H1 (cell line): Measurements from ENCODE around the gene ISM1. TPM values are rescaled to one million over a fixed set of nuclear protein-coding genes. Genes with fewer than 3 reads are reported as not detected.

ENCODE experiments used
- CTCF ChIA-PET: fragments of 300-600 bp; sonication (Branson Sonifier 250); formaldehyde crosslinking; loops from one replicate; lab custom pipeline; 2021; ENCODE audit not compliant: partially characterized antibody; lab: Charles Lee
- POLR2A ChIA-PET: fragments of 300-600 bp; sonication (Branson Sonifier 250); formaldehyde crosslinking; loops from one replicate; lab custom pipeline; 2021; ENCODE audit warnings: inconsistent platforms; ENCODE audit not compliant: partially characterized antibody; lab: Charles Lee
- DNase-seq, 2 experiments: peaks; one replicate each; pipeline versions ENCODE4 v3.0.0 to v3.0.0-alpha.2; 2010 to 2022; ENCODE audit warnings: low spot score in 2 of 2, low read depth in 1 of 2, mixed read lengths in 1 of 2
- FAIRE-seq: peaks from 2 replicates; lab custom pipeline; 2011; peaks lifted over from hg19 to GRCh38; lab: Jason Lieb, UNC
- H2AFZ ChIP-seq: 2 replicates; pipeline ENCODE4 v1.8.1; 2012; ENCODE audit warnings: low read length, inconsistent platforms
- H2AK5ac ChIP-seq: 2 replicates; pipeline ENCODE4 v1.6.1; 2013; ENCODE audit warnings: low read depth, low read length
- H2BK120ac ChIP-seq: replicated peaks from 2 replicates; pipeline ENCODE3; 2013; ENCODE audit warnings: low read depth, low read length, inconsistent platforms
- H2BK12ac ChIP-seq: 2 replicates; pipeline ENCODE4 v1.6.1; 2013; ENCODE audit warnings: low read depth, low read length
- H2BK15ac ChIP-seq: 2 replicates; pipeline ENCODE4 v1.6.1; 2013; ENCODE audit warnings: low read length
- H2BK20ac ChIP-seq: 2 replicates; pipeline ENCODE4 v1.6.1; 2013; ENCODE audit warnings: low read length
- H2BK5ac ChIP-seq: 2 replicates; pipeline ENCODE4 v1.6.1; 2013; ENCODE audit warnings: low read depth, low read length
- H3K14ac ChIP-seq: 2 replicates; pipeline ENCODE4 v1.6.1; 2013; ENCODE audit warnings: inconsistent platforms; ENCODE audit not compliant: insufficient read length
- H3K18ac ChIP-seq: 2 replicates; pipeline ENCODE4 v1.6.1; 2013; ENCODE audit warnings: low read length; ENCODE audit errors: extremely low read depth
- H3K23ac ChIP-seq: 2 replicates; pipeline ENCODE4 v1.6.1; 2013; ENCODE audit warnings: inconsistent platforms; ENCODE audit not compliant: insufficient read length
- H3K23me2 ChIP-seq: 2 replicates; pipeline ENCODE4 v1.6.1; 2013; ENCODE audit warnings: low read depth, low read length
- H3K27ac ChIP-seq: 2 replicates; pipeline ENCODE4 v1.6.1; 2011; ENCODE audit warnings: low read depth, low read length, inconsistent platforms
- H3K27me3 ChIP-seq, 4 experiments: replicated peaks in 1 of 4; 1 replicate in 1 of 4; 2 replicates in 3 of 4; pipeline versions ENCODE4 v1.6.1 to v1.8.1; 2011 to 2013; ENCODE audit warnings: low read length in 3 of 4, mild to moderate bottlenecking in 3 of 4, inconsistent platforms in 2 of 4, mixed read lengths in 2 of 4, moderate library complexity in 1 of 4; ENCODE audit not compliant: control insufficient read depth in 3 of 4, insufficient read depth in 3 of 4; ENCODE audit errors: extremely low read depth in 1 of 4
- H3K36me3 ChIP-seq, 4 experiments: 2 replicates each; pipeline versions ENCODE4 v1.6.1 to v1.8.1; 2011 to 2013; ENCODE audit warnings: mild to moderate bottlenecking in 4 of 4, low read length in 3 of 4, moderate library complexity in 2 of 4, control low read depth in 1 of 4, inconsistent platforms in 1 of 4; ENCODE audit not compliant: insufficient read depth in 4 of 4, control insufficient read depth in 2 of 4
- H3K4ac ChIP-seq: replicated peaks from 2 replicates; pipeline ENCODE3; 2013; ENCODE audit warnings: low read length, low read depth, mixed read lengths, inconsistent platforms; ENCODE audit not compliant: insufficient read length
- H3K4me1 ChIP-seq, 4 experiments: replicated peaks in 1 of 4; 1 replicate in 1 of 4; 2 replicates in 3 of 4; pipeline versions ENCODE4 v1.6.1 to v1.8.1; 2011 to 2013; ENCODE audit warnings: low read length in 3 of 4, inconsistent platforms in 2 of 4, mixed read lengths in 1 of 4; ENCODE audit not compliant: insufficient read depth in 4 of 4, control insufficient read depth in 3 of 4
- H3K4me2 ChIP-seq, 2 experiments: 2 replicates each; pipeline versions ENCODE4 v1.6.1 to v1.8.1; 2011 to 2013; ENCODE audit warnings: low read depth in 2 of 2, low read length in 2 of 2, control low read depth in 1 of 2, inconsistent platforms in 1 of 2, mild to moderate bottlenecking in 1 of 2; ENCODE audit not compliant: insufficient read depth in 1 of 2
- H3K4me3 ChIP-seq, 4 experiments: fragments of 200-600, 300-600 bp in 1 of 4; sonication (generic), shearing (Covaris generic), sonication (Bioruptor Twin) in 1 of 4; 2 replicates each; pipeline versions ENCODE4 v1.5.1 to v1.8.1; 2011 to 2016; ENCODE audit warnings: low read length in 4 of 4, low read depth in 3 of 4, control low read depth in 2 of 4, inconsistent platforms in 2 of 4, mild to moderate bottlenecking in 2 of 4, mixed read lengths in 1 of 4, moderate library complexity in 1 of 4; ENCODE audit not compliant: insufficient read depth in 2 of 4; ENCODE audit errors: extremely low read depth in 1 of 4
- H3K56ac ChIP-seq: replicated peaks from 2 replicates; pipeline ENCODE3; 2013; ENCODE audit warnings: low read depth, mild to moderate bottlenecking, mixed read lengths, low read length, inconsistent platforms; ENCODE audit not compliant: insufficient read length
- H3K79me1 ChIP-seq: 2 replicates; pipeline ENCODE4 v1.6.1; 2013; ENCODE audit warnings: low read depth, low read length, control low read depth
- H3K79me2 ChIP-seq, 2 experiments: 2 replicates each; pipeline versions ENCODE4 v1.6.1 to v1.8.1; 2012 to 2013; ENCODE audit warnings: low read length in 2 of 2, mild to moderate bottlenecking in 2 of 2, inconsistent platforms in 1 of 2; ENCODE audit not compliant: insufficient read depth in 2 of 2, control insufficient read depth in 1 of 2
- H3K9ac ChIP-seq, 4 experiments: replicated peaks in 1 of 4; 1 replicate in 1 of 4; 2 replicates in 3 of 4; pipeline versions ENCODE4 v1.6.1 to v1.8.1; 2011 to 2013; ENCODE audit warnings: low read depth in 3 of 4, low read length in 3 of 4, control low read depth in 2 of 4, mild to moderate bottlenecking in 2 of 4, moderate library complexity in 2 of 4, inconsistent platforms in 1 of 4; ENCODE audit errors: extremely low read depth in 1 of 4
- H3K9me3 ChIP-seq, 2 experiments: 2 replicates each; pipeline versions ENCODE4 v1.6.1 to v1.8.1; 2012 to 2013; ENCODE audit warnings: mild to moderate bottlenecking in 2 of 2, moderate library complexity in 2 of 2, control low read depth in 1 of 2, inconsistent platforms in 1 of 2, low read depth in 1 of 2, low read length in 1 of 2, mixed read lengths in 1 of 2; ENCODE audit not compliant: insufficient read depth in 2 of 2
- H4K20me1 ChIP-seq, 2 experiments: replicated peaks in 1 of 2; 2 replicates each; pipeline versions ENCODE3 to v1.8.1; 2011 to 2013; ENCODE audit warnings: inconsistent platforms in 2 of 2, low read length in 2 of 2, mild to moderate bottlenecking in 1 of 2; ENCODE audit not compliant: insufficient read depth in 2 of 2, control insufficient read depth in 1 of 2
- H4K5ac ChIP-seq: 2 replicates; pipeline ENCODE4 v1.6.1; 2013; ENCODE audit warnings: low read length, low read depth, mixed read lengths, inconsistent platforms; ENCODE audit not compliant: insufficient read length
- H4K8ac ChIP-seq: 2 replicates; pipeline ENCODE4 v1.8.0; 2013; ENCODE audit warnings: mild to moderate bottlenecking, moderate library complexity, low read length, inconsistent platforms; ENCODE audit not compliant: insufficient read depth; ENCODE audit errors: extremely low read depth
- H4K91ac ChIP-seq: replicated peaks from 2 replicates; pipeline ENCODE3; 2013; ENCODE audit warnings: low read length, mixed read lengths, inconsistent platforms; ENCODE audit not compliant: insufficient read length
- TBP ChIP-seq: IDR thresholded peaks from 2 replicates; pipeline ENCODE4 v1.6.1; 2011; ENCODE audit warnings: low read depth, low read length, improper control_type of control experiment
- TEAD4 ChIP-seq: IDR thresholded peaks from 2 replicates; pipeline ENCODE4 v1.6.1; 2012; ENCODE audit warnings: low read depth, low read length, inconsistent platforms, mixed read lengths
- WGBS, 2 experiments: shearing (Covaris generic) in 1 of 2; methylation state at CpG; one replicate each; pipeline versions ENCODE4 v1.1.6 to v1.1.7; 2013 to 2015; ENCODE audit warnings: low lambda C conversion rate in 2 of 2, mixed read lengths in 2 of 2, inconsistent platforms in 1 of 2, low coverage in 1 of 2, missing lambda C conversion rate in 1 of 2; ENCODE audit not compliant: insufficient replicate concordance in 2 of 2, insufficient coverage in 1 of 2, insufficient read length in 1 of 2; ENCODE audit errors: extremely low coverage in 1 of 2, missing lambda C conversion rate in 1 of 2; 5-methylcytosine and 5-hydroxymethylcytosine counted together
- polyA plus RNA-seq, 7 experiments: library from polyadenylated mRNA; depleted of rRNA in 3 of 7; stranded (reverse) in 5 of 7; unstranded in 2 of 7; fragments of >200 nt in 5 of 7; fragments of 200-250 nt in 2 of 7; gene quantifications; 1 replicate in 5 of 7; 2 replicates in 1 of 7; 4 replicates in 1 of 7; pipeline versions ENCODE4 v1.2.1 to v1.2.3, GENCODE V29; 2011 to 2013; ENCODE audit warnings: missing spikeins in 2 of 7, mixed read lengths in 2 of 7
- total RNA-seq: library from RNA; stranded (reverse); fragmentation: NEBNext Ultra II Directional; extraction: Animal tissue kit (Norgen Biotek cat#: 25700); gene quantifications from 2 replicates; pipeline ENCODE4 v1.2.1, GENCODE V29; 2021

ISM1 gene
- total and polyA plus RNA-seq, 2 of the 8 experiments (the other 6 are each of a cell fraction or from before 2014, with no cell fraction given): 0.62 to 0.97 TPM

DNA sequence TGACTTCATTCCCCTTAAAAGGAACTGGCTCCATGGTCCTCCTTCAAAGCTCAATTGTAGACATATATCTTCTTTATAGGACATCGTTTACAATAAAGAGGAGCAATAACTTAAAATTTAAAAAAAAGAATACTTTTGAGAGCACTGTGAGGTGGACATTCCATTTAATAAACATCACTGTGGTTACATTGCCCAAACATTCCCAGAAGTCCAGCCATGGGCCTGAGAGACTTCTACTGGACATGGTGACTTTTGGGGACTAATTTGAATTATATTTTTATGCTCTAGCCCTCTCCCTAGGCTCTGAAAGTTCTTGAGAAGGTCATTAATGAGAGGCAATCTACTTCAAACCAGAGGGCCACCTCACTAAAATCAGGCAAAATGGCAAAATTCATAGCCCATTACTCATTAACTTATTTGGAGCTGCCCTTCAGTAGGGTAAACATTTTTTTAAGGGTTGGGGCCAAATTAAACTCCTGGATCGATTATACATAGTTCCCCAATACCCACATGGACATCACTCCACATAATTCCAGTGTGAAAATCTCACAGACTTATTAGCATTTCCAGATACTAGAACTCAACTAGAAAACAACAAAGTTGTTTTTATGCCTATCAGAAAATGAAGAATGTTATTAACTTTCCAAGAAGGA is 17.1 kb downstream of the ISM1 start:
- no peak overlapping the region for H3K4me3 ChIP-seq
- FAIRE-seq (no peak), DNase-seq (no peak)
- H3K23me2 ChIP-seq: no peaks in the 10 kb centered on the region
- H4K5ac ChIP-seq: no peak overlapping the region
- H3K14ac ChIP-seq: no peak overlapping the region
- H2BK12ac ChIP-seq: no peak overlapping the region
- H3K36me3 ChIP-seq: no peaks in the 10 kb centered on the region
- WGBS, 2 experiments: 78% methylated on average over 2 of the region's 2 CpGs; no CpG with 5 or more reads in 1 of the 2 experiments
- no peak overlapping the region for H2AK5ac ChIP-seq
- no peak overlapping the region for H4K91ac ChIP-seq
- H2AFZ ChIP-seq: no peak overlapping the region
- no peak overlapping the region for H2BK120ac ChIP-seq
- H3K18ac ChIP-seq: no peak overlapping the region
- H3K56ac ChIP-seq: no peak overlapping the region
- H3K9me3 ChIP-seq: no peaks in the 10 kb centered on the region
- no peak overlapping the region for H3K4ac ChIP-seq
- no peaks in the 10 kb centered on the region for H4K20me1 ChIP-seq
- H4K8ac ChIP-seq: no peak overlapping the region
- no peak overlapping the region for H2BK20ac ChIP-seq
- H3K9ac ChIP-seq: no peak overlapping the region
- ChIA-PET CTCF (no interaction called here), POLR2A (no interaction called here)
- H3K79me1 ChIP-seq: no peaks in the 10 kb centered on the region
- H3K27me3 ChIP-seq: no peaks in the 10 kb centered on the region; a peak in 1 of 7 replicates
- H3K79me2 ChIP-seq: no peaks in the 10 kb centered on the region
- no peak overlapping the region for H3K23ac ChIP-seq
- H3K4me2 ChIP-seq: no peak overlapping the region
- no peak overlapping the region for H2BK15ac ChIP-seq
- no peak overlapping the region for H3K27ac ChIP-seq
- no peak overlapping the region for H2BK5ac ChIP-seq
- peaks cover 0 to 4% (median 0%) of the 10 kb centered on the region in 4 experiments; a peak in 1 of 7 replicates for H3K4me1 ChIP-seq
- TF ChIP-seq TBP (no peak), TEAD4 (no peak)
